K562 (cell line): Measurements from ENCODE around the gene VILL. TPM values are rescaled to one million over a fixed set of nuclear protein-coding genes. Genes with fewer than 3 reads are reported as not detected.
A peak's percentile ranks its signal among the peaks of the same experiment; 100 is the strongest.

Source experiments
- CEBPB ChIP-seq: fragments of 450-650 bp; IDR thresholded peaks from 2 replicates; pipeline ENCODE4 v1.6.1; 2016; ENCODE audit warnings: missing genetic modification characterization, missing compliant biosample characterization
- CHD7 ChIP-seq: fragments of 200-600 bp; sonication (generic); IDR thresholded peaks from one replicate; pipeline ENCODE4 v1.6.1; 2012; ENCODE audit warnings: mild to moderate bottlenecking, low read depth, low read length, inconsistent platforms
- IFI16 ChIP-seq: fragments of 250-450 bp; sonication (Bioruptor Pico); IDR thresholded peaks from 2 replicates; pipeline ENCODE4 v2.1.2; 2022; ENCODE audit warnings: mild to moderate bottlenecking, inconsistent platforms
- ILF3 ChIP-seq: fragments of 450-650 bp; IDR thresholded peaks from 2 replicates; pipeline ENCODE4 v1.6.1; 2018; ENCODE audit warnings: antibody characterized with exemption, mild to moderate bottlenecking, moderate library complexity, borderline replicate concordance
- MYBL2 ChIP-seq, 2 experiments: fragments of 450-650 bp in 1 of 2; sonication (generic) in 1 of 2; formaldehyde crosslinking in 1 of 2; IDR thresholded peaks; 2 replicates each; pipeline versions ENCODE4 v1.6.1 to v1.8.1; 2017 to 2022; ENCODE audit warnings: borderline replicate concordance in 1 of 2, inconsistent platforms in 1 of 2, low read depth in 1 of 2, mild to moderate bottlenecking in 1 of 2, missing genetic modification reagents in 1 of 2, moderate library complexity in 1 of 2
- RFX1 ChIP-seq: fragments of 450-650 bp; IDR thresholded peaks from 2 replicates; pipeline ENCODE4 v1.6.1; 2016; ENCODE audit warnings: mild to moderate bottlenecking, moderate library complexity
- THRB ChIP-seq: fragments of 450-650 bp; formaldehyde crosslinking; conservative IDR thresholded peaks from 2 replicates; pipeline ENCODE4 v1.4.0; 2022; ENCODE audit warnings: mild to moderate bottlenecking, missing genetic modification characterization
- ZKSCAN8 ChIP-seq: fragments of 200-800 bp; sonication (Bioruptor generic); IDR thresholded peaks from 2 replicates; pipeline ENCODE4 v1.6.1; 2016; ENCODE audit warnings: missing genetic modification characterization, missing compliant biosample characterization
- ZNF232 ChIP-seq: sonication (generic); formaldehyde crosslinking; IDR thresholded peaks from 2 replicates; pipeline ENCODE4 v1.8.0; 2022; ENCODE audit warnings: mild to moderate bottlenecking, missing genetic modification reagents
- polyA plus RNA-seq, 8 experiments: library from polyadenylated mRNA; depleted of rRNA in 4 of 8; stranded (reverse) in 5 of 8; unstranded in 3 of 8; fragments of >200 nt; fragmentation: Nextera tagmentation in 2 of 8; fragmentation: Illumina TruSeq in 1 of 8; extraction: Ambion mirVana in 2 of 8; extraction: Trizol in 1 of 8; gene quantifications; 2 replicates each; pipeline versions ENCODE4 v1.2.1 to v1.2.3, GENCODE V29; 2011 to 2014; ENCODE audit warnings: inconsistent platforms in 1 of 8, missing spikeins in 1 of 8
- total RNA-seq, 7 experiments: library from RNA; depleted of rRNA in 6 of 7; stranded (reverse); fragments of >200 nt in 6 of 7; fragmentation: Illumina TruSeq in 2 of 7; extraction: Trizol in 2 of 7; gene quantifications; 2 replicates each; pipeline versions ENCODE4 v1.2.1 to v1.2.3, GENCODE V29; 2011 to 2021; ENCODE audit warnings: low replicate concordance in 1 of 7
- TF ChIP-seq, protein P1 (sequence below): fragments of 250-450 bp; sonication (Bioruptor Pico); IDR thresholded peaks from 2 replicates; pipeline ENCODE4 v1.5.0; 2020; ENCODE audit warnings: mild to moderate bottlenecking
- TF ChIP-seq, protein P2 (sequence below): sonication (generic); formaldehyde crosslinking; IDR thresholded peaks from 2 replicates; pipeline ENCODE4 v1.5.0; 2020; ENCODE audit warnings: missing genetic modification reagents

The VILL gene
- total and polyA plus RNA-seq, 9 of the 15 experiments (the other 6 are each of a cell fraction or from before 2014, with no cell fraction given), result 0.11 to 16.0 (median 8.8) TPM

- TF ChIP-seq ZKSCAN8 (CRISPR knock-in tag) (no peak), CHD7 (no peak), RFX1 (peak; percentile 94), CEBPB (no peak), THRB (CRISPR knock-in tag) (no peak), IFI16 (CRISPR knock-in tag) (no peak), ZNF232 (no peak), ILF3 (no peak), MYBL2 (IDR thresholded peaks at IDR 0.05; ENCODE audit: low read depth) (no peak), MYBL2 (CRISPR knock-in tag; IDR thresholded peaks at IDR 0.05; ENCODE audit: borderline replicate concordance) (no peak)
- TF ChIP-seq, protein P1, sequence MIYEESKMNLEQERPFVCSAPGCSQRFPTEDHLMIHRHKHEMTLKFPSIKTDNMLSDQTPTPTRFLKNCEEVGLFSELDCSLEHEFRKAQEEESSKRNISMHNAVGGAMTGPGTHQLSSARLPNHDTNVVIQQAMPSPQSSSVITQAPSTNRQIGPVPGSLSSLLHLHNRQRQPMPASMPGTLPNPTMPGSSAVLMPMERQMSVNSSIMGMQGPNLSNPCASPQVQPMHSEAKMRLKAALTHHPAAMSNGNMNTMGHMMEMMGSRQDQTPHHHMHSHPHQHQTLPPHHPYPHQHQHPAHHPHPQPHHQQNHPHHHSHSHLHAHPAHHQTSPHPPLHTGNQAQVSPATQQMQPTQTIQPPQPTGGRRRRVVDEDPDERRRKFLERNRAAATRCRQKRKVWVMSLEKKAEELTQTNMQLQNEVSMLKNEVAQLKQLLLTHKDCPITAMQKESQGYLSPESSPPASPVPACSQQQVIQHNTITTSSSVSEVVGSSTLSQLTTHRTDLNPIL (CRISPR knock-in tag), result no peak
- TF ChIP-seq, protein P2, sequence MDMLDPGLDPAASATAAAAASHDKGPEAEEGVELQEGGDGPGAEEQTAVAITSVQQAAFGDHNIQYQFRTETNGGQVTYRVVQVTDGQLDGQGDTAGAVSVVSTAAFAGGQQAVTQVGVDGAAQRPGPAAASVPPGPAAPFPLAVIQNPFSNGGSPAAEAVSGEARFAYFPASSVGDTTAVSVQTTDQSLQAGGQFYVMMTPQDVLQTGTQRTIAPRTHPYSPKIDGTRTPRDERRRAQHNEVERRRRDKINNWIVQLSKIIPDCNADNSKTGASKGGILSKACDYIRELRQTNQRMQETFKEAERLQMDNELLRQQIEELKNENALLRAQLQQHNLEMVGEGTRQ (CRISPR knock-in tag), result no peak
These were observed 48.7 kb downstream of the VILL start, which contains the start of gene DLEC1 (continued) for GRCh38 chr3:38039101-38039898.
